Measurements from ENCODE around the gene ABCG2.
A peak's percentile ranks its signal among the peaks of the same experiment; 100 is the strongest.

Gene ABCG2

GRCh38 chr4:88158489-88159228 is at the start of gene ABCG2:
TSS of gene ABCG2 (minus strand) at chr4:88158639. CDS start at chr4:88139995, 18,644 bp downstream.
- DNase-seq (peak; percentile 63), ATAC-seq (peak; percentile 76)

- no peak for ATAC-seq
- no peak for DNase-seq
These were observed 49.7 kb upstream of the ABCG2 start for GRCh38 chr4:88208156-88208555.

DNA sequence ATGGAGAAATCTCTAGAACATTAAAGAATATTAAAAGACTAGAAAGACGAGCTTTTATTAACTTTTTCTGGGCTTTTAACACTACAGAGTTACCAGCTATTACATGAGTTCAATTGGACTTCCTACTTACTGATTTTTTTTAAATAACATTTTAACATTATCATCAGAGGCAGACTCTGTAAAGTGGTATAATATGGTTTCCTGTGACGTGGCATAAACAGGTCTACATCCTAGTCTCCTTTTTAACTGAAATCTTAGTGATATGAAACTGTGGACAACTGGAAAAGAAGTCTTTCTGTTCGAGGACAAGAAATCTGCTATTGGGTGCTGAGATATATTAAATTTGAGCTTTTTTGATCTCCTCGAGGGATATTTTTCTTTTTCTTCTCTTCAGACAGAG is 48.7 kb upstream of the ABCG2 start:
- no peak for ATAC-seq
- DNase-seq, result no peak

GRCh38 chr4:88204882-88205281 is 46.4 kb upstream of the ABCG2 start:
- ATAC-seq (no peak), DNase-seq (no peak)

DNA sequence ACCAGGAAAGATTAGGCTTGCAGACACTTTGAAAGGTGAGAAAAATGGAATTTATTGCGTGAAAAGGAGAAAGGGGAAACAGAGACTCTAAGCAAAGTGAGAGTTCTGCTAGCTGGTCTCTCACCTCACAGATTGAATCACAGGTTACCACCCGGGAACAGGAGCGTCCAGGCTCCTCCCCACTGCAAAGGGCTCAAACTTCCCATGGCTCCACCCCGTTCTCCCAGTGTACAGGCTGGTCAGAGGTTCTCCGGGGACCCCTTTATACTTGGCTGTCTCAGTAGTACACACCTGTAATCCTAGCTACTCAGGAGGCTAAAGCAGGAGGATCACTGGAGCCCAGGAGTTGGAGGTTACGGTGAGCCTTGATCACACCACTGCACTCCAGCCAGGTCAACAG is 44.0 kb upstream of the ABCG2 start:
- DNase-seq, result no peak

GRCh38 chr4:88200186-88200585 is 41.7 kb upstream of the ABCG2 start:
- DNase-seq, result no peak
- no peak for ATAC-seq

More for the DNA sequence above, 44.0 kb upstream of the ABCG2 start:
- ATAC-seq, result no peak

- ATAC-seq, result peak; percentile 66
- no peak for DNase-seq
These were observed 38.2 kb upstream of the ABCG2 start for GRCh38 chr4:88196523-88197185.

- no peak for ATAC-seq
These were observed 37.5 kb upstream of the ABCG2 start for GRCh38 chr4:88196013-88196365.

DNA sequence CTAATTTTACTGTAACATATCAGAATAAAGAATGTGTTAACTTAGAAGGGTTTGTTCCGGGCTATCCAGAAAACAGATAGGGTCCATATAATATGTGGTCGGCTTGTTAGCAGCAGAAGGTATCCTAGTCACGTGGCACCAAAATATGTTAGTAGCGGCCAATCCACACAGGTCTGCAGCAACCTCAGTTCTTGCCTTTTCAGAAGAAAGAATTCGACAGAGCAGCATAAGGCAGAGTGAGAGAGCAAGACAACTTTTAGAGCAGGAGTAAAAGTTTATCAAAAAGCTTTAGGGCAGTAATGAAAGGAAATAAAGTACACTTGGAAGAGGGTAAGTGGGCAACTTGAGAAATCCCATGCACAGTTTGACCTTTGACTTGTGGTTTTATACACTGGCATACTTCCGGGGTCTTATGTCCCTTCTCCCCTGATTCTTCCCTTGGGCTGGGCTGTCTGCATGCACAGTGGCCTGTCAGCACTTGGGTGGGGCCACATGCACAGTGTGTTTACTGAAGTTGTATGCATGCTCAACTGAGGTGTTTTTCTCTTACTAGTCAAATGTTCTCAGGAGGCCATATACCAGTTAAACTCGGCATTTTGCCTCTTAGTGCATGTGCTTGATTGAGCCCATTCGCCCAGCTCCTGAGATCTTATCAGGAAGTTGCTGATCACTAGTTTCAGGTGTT is 37.0 kb upstream of the ABCG2 start:
- ATAC-seq (no peak), DNase-seq (no peak)

More at GRCh38 chr4:88196013-88196365, 37.5 kb upstream of the ABCG2 start:
- DNase-seq, result no peak

DNA sequence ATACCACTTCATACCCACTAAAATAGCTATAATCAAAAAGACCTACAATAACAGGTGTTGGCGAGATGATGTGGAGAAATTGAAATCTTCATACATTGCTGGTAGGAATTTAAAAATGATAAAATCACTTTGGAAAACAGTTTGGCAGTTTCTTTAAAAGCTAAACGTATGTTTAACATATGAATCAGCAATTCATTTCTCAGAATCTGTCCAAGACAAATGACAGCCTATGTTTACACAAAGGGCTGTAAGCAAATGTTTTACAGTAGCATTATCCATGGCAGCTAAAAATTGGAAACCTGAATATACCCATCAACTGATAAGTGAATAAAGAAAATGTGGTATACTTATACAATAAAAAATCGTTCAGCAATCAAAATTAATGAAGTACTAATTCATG is 33.0 kb upstream of the ABCG2 start:
- ATAC-seq, result no peak
- DNase-seq, result no peak

DNA sequence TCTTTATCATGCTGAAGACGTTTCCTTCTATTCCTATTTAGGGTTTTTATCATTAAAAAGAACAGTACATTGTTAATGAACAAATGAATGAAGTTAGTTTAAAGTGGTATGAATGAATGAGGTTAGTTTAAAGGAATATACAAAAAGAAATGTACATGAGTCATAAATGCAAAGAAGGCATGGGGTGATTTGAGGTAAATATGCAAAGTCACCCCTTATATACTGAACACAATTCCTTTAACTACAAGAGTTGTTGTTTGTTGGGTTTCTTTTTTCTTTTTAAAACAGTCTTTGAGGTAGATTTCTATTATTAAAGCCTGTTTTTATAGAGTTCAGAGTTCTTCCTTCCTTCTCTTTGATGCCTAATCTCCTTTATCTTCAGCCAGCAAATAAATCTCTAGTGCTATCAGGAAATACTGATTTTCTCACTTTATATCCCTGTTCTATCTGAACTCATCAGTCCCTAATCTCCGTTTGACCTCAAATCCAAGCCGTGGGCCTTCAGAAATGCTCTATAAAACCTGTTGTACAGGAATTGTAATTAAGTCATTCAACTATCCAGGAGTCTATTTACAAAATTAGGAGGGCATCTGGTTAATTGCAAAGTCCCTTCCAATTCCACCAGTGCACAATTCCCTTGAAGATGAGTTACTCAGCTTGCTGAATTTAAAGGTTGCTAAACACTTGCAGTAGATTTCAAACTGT is 31.6 kb upstream of the ABCG2 start:
- ATAC-seq, result no peak
- DNase-seq, result no peak

- no peak for ATAC-seq
These were observed 30.9 kb upstream of the ABCG2 start for GRCh38 chr4:88189418-88189738.

GRCh38 chr4:88188738-88189417 is 30.4 kb upstream of the ABCG2 start:
- no peak for DNase-seq
- ATAC-seq, result no peak

More at GRCh38 chr4:88189418-88189738, 30.9 kb upstream of the ABCG2 start:
- DNase-seq, result no peak

DNA sequence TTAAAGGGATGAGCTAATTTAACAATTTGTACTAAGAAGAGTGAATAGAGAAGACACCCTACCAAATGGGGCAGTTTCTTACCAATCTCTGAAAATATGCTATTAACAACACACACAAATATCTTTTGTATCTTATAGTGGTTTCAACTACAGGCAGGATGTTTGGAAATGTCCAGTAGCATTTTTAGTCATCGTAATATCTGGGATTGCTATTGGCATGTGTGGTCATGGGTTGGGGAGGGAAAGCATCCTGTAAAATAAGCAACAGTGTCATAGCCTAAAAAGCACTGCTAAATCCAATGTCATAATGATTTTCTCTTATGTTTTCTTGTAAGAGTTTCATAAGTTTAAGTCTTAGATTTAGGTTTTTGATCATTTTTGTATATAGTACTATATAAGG is 29.3 kb upstream of the ABCG2 start:
- DNase-seq, result no peak
- ATAC-seq, result no peak

- ATAC-seq (no peak), DNase-seq (no peak)
These were observed 27.5 kb upstream of the ABCG2 start for GRCh38 chr4:88185906-88186305.

GRCh38 chr4:88179261-88179660 is 20.8 kb upstream of the ABCG2 start:
- no peak for ATAC-seq

GRCh38 chr4:88178626-88179231 is 20.3 kb upstream of the ABCG2 start:
- ATAC-seq (no peak), DNase-seq (no peak)

More at GRCh38 chr4:88179261-88179660, 20.8 kb upstream of the ABCG2 start:
- no peak for DNase-seq

DNA sequence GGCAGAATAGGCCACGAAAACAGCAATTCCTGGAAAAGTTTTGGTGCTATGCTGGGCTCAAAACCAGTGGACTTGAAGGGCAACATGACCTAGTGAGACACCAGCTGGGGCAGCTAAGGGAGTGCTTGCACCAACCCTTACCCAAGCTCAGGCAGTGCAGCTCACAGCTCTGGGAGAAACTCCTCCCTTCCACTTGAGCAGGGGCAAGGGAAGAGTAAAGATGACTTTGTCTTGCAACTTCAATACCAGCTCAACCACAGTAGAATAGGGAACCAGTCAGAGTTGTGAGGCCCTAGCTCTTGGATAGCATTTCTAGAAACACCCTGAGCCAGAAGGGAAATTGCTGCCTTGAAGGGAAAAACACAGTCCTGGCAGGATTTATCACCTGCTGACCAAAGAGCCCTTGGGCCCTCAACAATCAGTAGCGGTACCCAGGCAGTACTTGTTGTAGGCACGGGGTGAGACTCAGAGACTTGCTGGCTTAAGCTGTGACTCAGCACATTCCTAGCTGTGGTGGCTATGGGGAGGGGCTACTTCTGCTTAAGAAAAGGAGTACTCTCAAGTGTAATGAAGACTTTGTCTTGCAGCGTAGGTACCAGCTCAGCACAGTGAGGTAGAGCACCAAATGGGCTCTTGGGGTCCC is 19.7 kb upstream of the ABCG2 start:
- DNase-seq, result no peak

DNA sequence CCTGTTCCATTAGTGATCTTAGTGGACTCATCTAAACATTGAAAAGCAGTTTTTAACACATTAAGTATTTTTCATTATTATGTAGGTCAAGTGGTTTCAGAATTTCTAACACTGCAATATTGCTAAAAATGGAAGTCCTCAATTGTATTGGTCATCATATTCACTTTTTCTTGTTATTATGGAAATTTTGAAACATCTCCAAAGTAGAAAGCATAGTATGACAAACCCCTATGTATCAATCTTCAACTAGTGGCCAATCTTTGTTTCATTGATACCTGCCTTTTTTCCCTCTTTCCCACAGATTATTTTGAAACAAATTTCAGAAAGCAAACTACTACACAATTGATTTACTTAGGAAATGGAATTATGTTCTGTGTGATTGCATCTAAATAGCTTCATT is 14.5 kb upstream of the ABCG2 start:
- DNase-seq, result no peak
- ATAC-seq, result no peak

More for the DNA sequence above, 19.7 kb upstream of the ABCG2 start:
- no peak for ATAC-seq

DNA sequence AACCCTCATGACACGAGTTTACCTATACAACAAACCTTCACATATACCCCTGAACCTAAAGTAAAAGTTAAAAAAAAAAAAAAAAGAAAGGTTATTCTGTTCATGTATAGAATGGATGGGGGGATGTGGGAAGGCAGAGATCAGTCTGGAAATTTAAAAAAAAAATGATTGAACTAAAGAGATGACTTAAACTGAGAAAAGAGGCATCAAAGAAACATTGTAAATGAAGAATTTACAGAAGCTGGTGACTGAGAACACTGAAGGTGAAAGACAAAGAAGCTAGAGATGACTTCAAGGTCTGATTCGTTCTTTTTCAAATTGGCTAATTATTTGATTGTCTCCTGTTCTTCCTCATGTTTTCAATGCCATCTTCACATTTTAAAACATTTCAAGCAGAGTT is 12.8 kb upstream of the ABCG2 start:
- ATAC-seq, result no peak

DNA sequence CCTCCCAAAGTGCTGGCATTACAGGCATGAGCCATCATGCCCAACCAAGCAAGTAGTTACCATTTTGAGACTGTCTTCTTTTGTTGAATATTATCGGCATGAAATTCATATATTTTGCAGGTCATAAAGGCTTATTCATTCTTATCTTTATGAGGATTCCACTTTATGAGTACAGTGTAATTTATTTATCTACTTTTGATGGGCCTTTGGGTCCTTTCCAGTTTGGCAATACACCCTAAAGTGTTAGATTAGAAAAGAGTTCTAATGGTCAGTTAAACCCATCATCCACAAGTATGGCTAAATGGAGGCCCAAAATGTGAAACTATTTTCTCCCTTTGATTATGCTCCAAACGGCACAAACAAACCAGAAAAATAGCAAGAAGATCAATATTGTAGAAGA is 10.9 kb upstream of the ABCG2 start:
- ATAC-seq (no peak), DNase-seq (no peak)

More for the DNA sequence above, 12.8 kb upstream of the ABCG2 start:
- no peak for DNase-seq
